ENCODE data around the gene UCK2.

- TF ChIP-seq EZH2 (IDR thresholded peaks at IDR 0.05) = no peak
- peak; percentile 51; the same call in 1 of the 2 replicates for TF ChIP-seq POLR2AphosphoS5 (IDR thresholded peaks at IDR 0.05; ENCODE audit: borderline replicate concordance, low read depth, low read length)
- TF ChIP-seq FOXP2 (optimal IDR thresholded peaks at IDR 0.05; ENCODE audit: control extremely low read depth, extremely low read length, insufficient read depth) = peak; percentile 66
Observed at GRCh38 chr1:165954940-165955339, 127.5 kb downstream of the UCK2 start.
